ENCODE results near the gene TNRC6C.
A peak's percentile ranks its signal among the peaks of the same experiment; 100 is the strongest.

Gene TNRC6C

GRCh38 chr17:78019367-78019975 lies 61.0 kb downstream of the TNRC6C start:
- peak; percentile 38 for DNase-seq

GRCh38 chr17:78019976-78020716 lies 61.6 kb downstream of the TNRC6C start:
- no peak for DNase-seq

GRCh38 chr17:78020717-78021108 lies 62.2 kb downstream of the TNRC6C start:
- DNase-seq: no peak

GRCh38 chr17:78022425-78022824 lies 63.9 kb downstream of the TNRC6C start:
- peak; percentile 73 for DNase-seq

GRCh38 chr17:78023042-78023441 lies 64.5 kb downstream of the TNRC6C start:
- no peak for DNase-seq

- DNase-seq: peak; percentile 47
Observed at GRCh38 chr17:78026381-78026780, 67.9 kb downstream of the TNRC6C start.

GRCh38 chr17:78027121-78027520 lies 68.6 kb downstream of the TNRC6C start:
- no peak for DNase-seq

- DNase-seq: no peak
Observed at GRCh38 chr17:78029697-78030096, 71.2 kb downstream of the TNRC6C start.

GRCh38 chr17:78031435-78031834 lies 72.9 kb downstream of the TNRC6C start:
- DNase-seq: no peak

GRCh38 chr17:78032166-78032565 lies 73.7 kb downstream of the TNRC6C start:
- peak; percentile 60 for DNase-seq

- peak; percentile 60 for DNase-seq
Observed at GRCh38 chr17:78034429-78035091, 76.1 kb downstream of the TNRC6C start.

- DNase-seq: no peak
Observed at GRCh38 chr17:78037280-78037679, 78.8 kb downstream of the TNRC6C start.

- DNase-seq: no peak
Observed at GRCh38 chr17:78038748-78039288, 80.3 kb downstream of the TNRC6C start.

- DNase-seq: no peak
Observed at GRCh38 chr17:78039581-78039980, 81.1 kb downstream of the TNRC6C start.

GRCh38 chr17:78040440-78041385 lies 82.2 kb downstream of the TNRC6C start:
- peak; percentile 48 for DNase-seq

- no peak for DNase-seq
Observed at GRCh38 chr17:78041386-78042179, 83.1 kb downstream of the TNRC6C start.

GRCh38 chr17:78042542-78042941 lies 84.0 kb downstream of the TNRC6C start:
- DNase-seq: no peak

- DNase-seq: no peak
Observed at GRCh38 chr17:78043031-78043430, 84.5 kb downstream of the TNRC6C start.

GRCh38 chr17:78044280-78044835 lies 85.9 kb downstream of the TNRC6C start:
- DNase-seq: no peak

- DNase-seq: no peak
Observed at GRCh38 chr17:78045316-78045715, 86.8 kb downstream of the TNRC6C start.

- DNase-seq: no peak
Observed at GRCh38 chr17:78046923-78047322, 88.4 kb downstream of the TNRC6C start.

Measured in fibroblast of skin of abdomen (primary cell).